Neural cell (in vitro differentiated cells): ENCODE measurements around the gene SIX4.

Experiments
- CTCF ChIP-seq: fragments of 450-650 bp; IDR thresholded peaks from 2 replicates; pipeline ENCODE4 v1.5.1; 2014; ENCODE audit warnings: antibody characterized with exemption, mild to moderate bottlenecking, moderate library complexity; ENCODE audit not compliant: poor library complexity, severe bottlenecking
- EP300 ChIP-seq: fragments of 450-650 bp; conservative IDR thresholded peaks from 2 replicates; pipeline ENCODE4 v1.6.1; 2014; ENCODE audit warnings: antibody characterized with exemption, mild to moderate bottlenecking, moderate library complexity; ENCODE audit not compliant: poor library complexity, severe bottlenecking
- EZH2 ChIP-seq: fragments of 200-600, 300-800 bp; shearing (Covaris generic), sonication (generic); IDR thresholded peaks from 2 replicates; pipeline ENCODE4 v1.6.1; 2014; ENCODE audit warnings: antibody characterized with exemption, low read length, borderline replicate concordance, mild to moderate bottlenecking; ENCODE audit not compliant: insufficient read depth, poor library complexity, severe bottlenecking
- POLR2AphosphoS5 ChIP-seq: IDR thresholded peaks from 2 replicates; pipeline ENCODE4 v1.6.1; 2012

GRCh38 chr14:60721326-60722106 lies 2.6 kb downstream of the SIX4 start:
- TF ChIP-seq CTCF (peak; percentile 61), EP300 (no peak), POLR2AphosphoS5 (peak; percentile 12), EZH2 (no peak)
